Activated CD8-positive, alpha-beta memory T cell treated with anti-CD3 and anti-CD28 coated beads for 48 hours (primary cell): ENCODE data around the gene FKBP8.
"Not testable (repeated sequence)": the region's sequence is repeated elsewhere in the genome, so short reads cannot be mapped to it uniquely, and the experiment has no call there.

Experiments used
- DNase-seq, 3 experiments: peaks; one replicate each; pipeline ENCODE4 v3.0.0-alpha.2; 2020; ENCODE audit warnings: low read depth in 2 of 3, low spot score in 2 of 3

The FKBP8 gene

GRCh38 chr19:18559685-18560084 is 16.3 kb upstream of the FKBP8 start:
- DNase-seq = no peak

DNA sequence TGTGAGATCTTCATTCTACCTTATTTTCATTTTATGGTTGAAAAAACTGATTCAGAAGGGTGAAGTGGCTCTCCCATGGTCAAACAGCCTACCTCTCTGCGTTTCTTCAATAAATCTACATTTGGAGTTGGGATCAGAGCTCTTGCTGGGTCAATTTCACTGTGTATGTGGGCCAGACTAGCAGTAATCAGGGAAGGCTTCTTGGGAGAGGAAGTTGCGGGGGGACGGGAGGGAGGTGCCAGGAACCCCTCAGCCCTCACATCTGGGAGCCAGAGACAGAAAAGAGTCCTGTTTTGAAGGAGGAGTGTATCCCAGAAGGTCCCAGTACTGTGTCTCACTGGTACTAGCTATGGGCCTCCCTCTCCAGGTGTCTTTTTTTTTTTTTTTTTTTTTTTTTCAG is 15.2 kb upstream of the FKBP8 start:
- DNase-seq = no peak

- no peak for DNase-seq
These were observed 14.8 kb upstream of the FKBP8 start for GRCh38 chr19:18558202-18558555.

DNA sequence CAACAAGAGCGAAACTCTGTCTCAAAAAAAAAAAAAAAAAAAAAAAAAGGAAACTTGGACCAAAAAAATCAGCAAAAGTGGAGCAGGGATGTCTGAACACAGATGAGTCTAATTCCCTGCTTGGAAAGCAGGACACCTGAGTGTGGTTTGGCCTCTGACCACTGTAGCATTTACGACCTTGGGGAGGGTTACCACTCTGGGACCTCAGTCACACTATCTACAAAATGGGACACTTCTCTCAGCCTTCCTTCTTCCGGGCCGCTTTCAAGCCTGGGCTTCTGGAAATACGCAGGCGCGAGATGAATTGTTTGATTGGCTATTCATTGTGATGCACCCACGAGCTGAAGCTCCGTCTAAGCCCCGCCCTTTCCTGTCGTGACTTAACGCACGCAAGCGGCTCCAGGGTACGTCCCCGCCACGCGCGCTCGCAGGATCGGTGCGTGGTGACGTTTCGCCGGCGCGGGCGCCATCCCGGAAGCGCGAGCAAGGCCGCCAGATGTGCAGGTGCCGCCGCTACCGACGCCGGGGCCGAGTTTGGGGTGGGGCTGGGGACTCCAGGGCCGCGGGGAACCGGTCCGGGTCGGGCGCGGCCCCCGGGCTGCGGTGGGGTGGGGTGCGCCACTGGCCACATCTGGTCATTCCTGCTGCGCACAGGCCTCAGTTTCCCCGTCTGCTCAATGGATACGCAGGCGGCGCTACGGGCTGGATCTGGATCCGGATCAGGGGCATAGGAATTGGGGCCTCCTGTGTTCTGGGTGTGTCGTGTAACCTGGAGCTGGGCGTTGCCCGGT is 14.2 kb upstream of the FKBP8 start, which contains the start of gene KXD1:
Gene KXD1, plus strand, starts transcription at position 460 of the 791 bp plus-strand sequence. CDS start 4,187 bp downstream, outside the sequence.
- DNase-seq = peak; percentile 90 to 96 (median 92)

DNA sequence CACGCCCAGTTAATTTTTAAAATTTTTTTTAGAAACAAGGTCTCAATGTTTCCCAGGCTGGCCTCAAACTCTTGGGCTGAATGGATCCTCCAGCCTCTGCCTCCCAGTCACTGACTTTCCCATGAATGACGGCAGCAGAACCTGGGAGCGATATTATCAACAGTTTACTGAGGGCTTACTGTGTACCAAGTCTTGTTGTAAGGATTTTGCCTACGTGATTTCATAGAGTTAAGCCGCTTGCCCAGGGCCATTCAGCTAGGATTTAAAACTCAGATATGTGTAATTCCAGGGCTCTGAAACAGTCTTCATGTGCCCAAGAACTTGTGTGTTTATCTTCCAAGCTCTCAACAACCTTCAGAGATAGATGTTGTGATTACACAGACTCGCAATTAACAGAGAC is 8.3 kb upstream of the FKBP8 start:
- no peak for DNase-seq

GRCh38 chr19:18543814-18544475 is 572 bp upstream of the FKBP8 start:
- peak; percentile 27 to 57 (median 28) for DNase-seq

DNA sequence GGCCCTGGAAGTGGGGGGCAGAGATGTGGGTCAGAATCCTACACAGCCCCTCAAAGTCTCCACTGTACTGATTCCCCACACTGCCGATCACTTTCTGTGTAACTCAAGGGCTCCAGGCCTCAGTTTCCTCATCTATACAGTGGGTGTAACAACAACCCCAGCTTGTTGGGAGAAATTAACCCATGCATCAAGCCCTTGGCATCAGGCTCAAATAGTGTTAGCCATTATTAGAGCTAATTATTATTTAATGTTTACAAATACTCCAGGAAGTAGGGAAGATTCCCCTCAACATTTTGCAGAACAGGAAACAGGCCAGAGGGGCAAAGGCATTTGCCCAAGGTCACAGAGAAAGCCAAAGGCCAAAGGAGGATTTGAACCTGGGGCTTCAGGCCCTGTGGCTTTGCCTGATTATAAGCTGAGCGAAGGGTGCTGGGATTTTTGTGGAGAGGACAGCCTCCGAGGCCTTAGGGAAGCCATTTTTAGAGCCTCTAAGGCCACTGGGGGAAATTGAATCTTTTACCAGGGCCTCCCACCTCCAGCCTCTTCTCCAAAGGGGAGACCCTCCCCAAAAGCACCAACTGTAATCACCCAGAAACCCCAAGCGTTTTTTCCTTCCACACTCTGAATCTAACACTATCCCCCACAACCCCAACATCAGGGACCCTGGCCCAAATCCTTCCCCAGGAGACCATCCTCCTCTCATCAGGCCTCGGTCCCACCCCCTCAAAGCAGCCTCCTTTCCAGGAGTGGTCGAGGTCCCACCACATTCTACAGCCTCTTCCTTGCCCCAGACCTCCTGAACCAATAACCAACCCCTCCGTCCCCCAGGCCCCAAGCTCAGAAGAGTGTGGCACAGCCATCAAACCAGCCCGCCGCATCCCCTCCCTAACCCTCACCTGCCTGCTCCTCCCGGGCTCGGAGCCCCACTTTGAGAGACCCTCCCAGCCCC is 1.1 kb downstream of the FKBP8 start:
- DNase-seq = no peak

DNA sequence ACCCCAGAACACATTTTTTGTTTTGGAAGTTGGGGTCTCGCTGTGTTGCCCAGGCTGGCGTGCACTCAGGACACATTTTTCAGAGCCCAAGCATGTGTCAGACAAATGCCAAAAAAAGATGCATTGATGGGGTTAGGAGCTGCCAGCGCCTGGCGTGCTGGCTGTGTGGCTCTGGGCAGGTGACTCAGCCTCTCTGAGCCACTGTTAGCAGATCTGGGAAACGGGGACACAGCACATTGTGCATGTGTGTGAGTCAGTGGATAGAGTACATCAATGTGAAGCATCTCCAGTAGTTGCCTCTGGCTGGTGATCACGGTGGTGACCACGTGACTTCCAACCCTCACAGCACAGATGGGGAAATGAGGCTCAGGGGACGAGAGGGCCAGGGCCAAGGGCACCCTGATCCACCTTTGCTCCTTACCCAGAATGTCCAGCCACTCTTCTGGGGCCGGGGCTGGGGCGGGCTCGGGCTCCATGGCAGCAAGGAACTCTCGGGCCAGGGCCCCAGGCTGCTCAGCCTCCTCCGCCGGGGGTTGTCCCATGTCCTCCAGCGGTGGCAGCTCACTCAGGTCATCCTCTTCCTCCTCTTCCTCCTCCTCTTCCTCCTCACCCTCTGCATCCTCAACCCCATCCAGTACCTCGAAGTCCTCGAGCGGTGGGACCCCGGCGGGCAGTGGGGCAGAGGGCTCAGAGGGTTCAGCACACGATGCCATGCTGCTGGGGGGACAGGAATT is 1.9 kb downstream of the FKBP8 start:
- DNase-seq = no peak

- not testable (repeated sequence) for DNase-seq
These were observed 3.2 kb downstream of the FKBP8 start for GRCh38 chr19:18540200-18540599.

DNA sequence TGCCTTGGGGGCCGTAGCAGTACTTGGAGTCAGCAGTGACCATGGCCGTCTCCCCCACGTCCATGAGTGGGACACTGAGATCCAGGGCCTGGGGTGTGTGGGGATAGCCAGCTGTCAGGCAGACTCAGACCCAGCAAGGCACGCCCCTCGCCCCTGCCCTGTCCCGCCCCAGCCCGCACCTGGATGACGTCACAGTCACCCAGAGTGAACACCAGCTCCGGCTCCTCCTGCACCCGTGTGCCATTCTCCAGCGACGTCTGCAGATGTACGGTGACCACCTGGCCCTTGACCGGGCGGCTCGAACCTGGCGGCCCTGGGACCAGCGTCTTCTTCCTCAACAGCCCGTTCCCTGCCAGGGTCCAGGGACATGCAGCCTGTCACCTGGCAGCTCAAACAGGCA is 4.0 kb downstream of the FKBP8 start:
- no peak for DNase-seq

GRCh38 chr19:18538115-18538514 is 5.3 kb downstream of the FKBP8 start:
- no peak for DNase-seq

- no peak for DNase-seq
These were observed 5.9 kb downstream of the FKBP8 start for GRCh38 chr19:18537431-18537830.

- DNase-seq = no peak
These were observed 6.9 kb downstream of the FKBP8 start for GRCh38 chr19:18536475-18536874.

DNA sequence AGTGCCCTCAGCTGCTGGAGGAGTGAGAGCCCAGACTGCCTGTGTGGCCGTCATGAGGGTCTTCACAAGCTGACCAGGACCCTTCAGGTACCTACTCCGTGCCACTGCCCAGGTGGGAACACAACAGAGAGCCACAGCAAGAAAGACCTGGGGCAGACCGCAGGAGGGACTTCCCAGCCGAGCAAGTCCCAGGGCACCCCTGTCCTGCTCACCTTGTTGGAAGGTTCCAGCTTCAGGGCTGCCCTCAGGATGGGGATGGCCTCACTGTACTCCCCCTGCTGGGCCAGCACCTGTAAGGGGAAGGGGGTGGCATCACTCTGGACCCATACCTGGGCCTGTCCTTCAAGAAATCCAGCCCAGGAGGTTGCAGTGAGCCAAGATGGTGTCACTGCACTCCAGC is 10.3 kb downstream of the FKBP8 start:
- no peak for DNase-seq

- DNase-seq = no peak
These were observed 11.0 kb downstream of the FKBP8 start for GRCh38 chr19:18532168-18532890.

- no peak for DNase-seq
These were observed 11.9 kb downstream of the FKBP8 start for GRCh38 chr19:18531485-18531884.

- no peak for DNase-seq
These were observed 13.6 kb downstream of the FKBP8 start for GRCh38 chr19:18529782-18530181.

GRCh38 chr19:18526316-18526715 is 17.1 kb downstream of the FKBP8 start:
- DNase-seq = no peak

GRCh38 chr19:18523841-18524240 is 19.5 kb downstream of the FKBP8 start:
- no peak for DNase-seq

GRCh38 chr19:18522862-18523440 is 20.4 kb downstream of the FKBP8 start:
- DNase-seq = not testable (repeated sequence)
